DND-41 (cell line): ENCODE data around the gene SEPTIN11.

Experiments used
- ATAC-seq: fragments of 200-7000 bp; cut with Tn5 transposase; 3 replicates; pipeline ENCODE4 v1.9.1; 2021; ENCODE audit warnings: low read depth; ENCODE audit not compliant: insufficient read depth
- DNase-seq: peaks from one replicate; pipeline ENCODE4 v3.0.0-alpha.2; 2020
- H2AFZ ChIP-seq: 2 replicates; pipeline ENCODE4 v1.6.0; 2012; ENCODE audit warnings: low read depth, low read length
- H3K27ac ChIP-seq: 2 replicates; pipeline ENCODE4 v1.5.1; 2012; ENCODE audit warnings: low read length, inconsistent platforms
- H3K27me3 ChIP-seq: fragments of 200-600 bp; sonication (generic); 2 replicates; pipeline ENCODE4 v1.6.0; 2012; ENCODE audit warnings: low read length, mild to moderate bottlenecking, inconsistent platforms; ENCODE audit not compliant: insufficient read depth, poor library complexity
- H3K36me3 ChIP-seq: 2 replicates; pipeline ENCODE4 v1.5.1; 2012; ENCODE audit warnings: low read length, inconsistent platforms; ENCODE audit not compliant: insufficient read depth
- H3K4me1 ChIP-seq: 2 replicates; pipeline ENCODE4 v1.5.1; 2012; ENCODE audit warnings: mild to moderate bottlenecking, low read length; ENCODE audit not compliant: insufficient read depth
- H3K4me2 ChIP-seq: 2 replicates; pipeline ENCODE4 v1.6.0; 2012; ENCODE audit warnings: mild to moderate bottlenecking, moderate library complexity, low read length, inconsistent platforms; ENCODE audit not compliant: insufficient read depth
- H3K4me3 ChIP-seq, 2 experiments: fragments of 200-600 bp in 1 of 2; shearing (Covaris generic) in 1 of 2; 2 replicates each; pipeline ENCODE4 v1.5.1; 2012 to 2016; ENCODE audit warnings: inconsistent platforms in 2 of 2, low read length in 2 of 2, mild to moderate bottlenecking in 2 of 2, low read depth in 1 of 2, moderate library complexity in 1 of 2
- H3K79me2 ChIP-seq: 2 replicates; pipeline ENCODE4 v1.6.0; 2012; ENCODE audit warnings: low read length, inconsistent platforms; ENCODE audit not compliant: insufficient read depth
- H3K9ac ChIP-seq: 2 replicates; pipeline ENCODE4 v1.6.0; 2012; ENCODE audit warnings: low read depth, mild to moderate bottlenecking, inconsistent platforms, low read length, moderate library complexity
- H3K9me3 ChIP-seq: 2 replicates; pipeline ENCODE4 v1.5.1; 2012; ENCODE audit warnings: low read length, moderate library complexity, mild to moderate bottlenecking, inconsistent platforms; ENCODE audit not compliant: insufficient read depth, severe bottlenecking
- H4K20me1 ChIP-seq: 2 replicates; pipeline ENCODE4 v1.6.0; 2012; ENCODE audit warnings: low read length; ENCODE audit not compliant: insufficient read depth
- EZH2 ChIP-seq: IDR thresholded peaks from 3 replicates; pipeline ENCODE4 v1.6.1; 2012; ENCODE audit warnings: borderline replicate concordance, low read depth, mild to moderate bottlenecking, moderate library complexity, low read length, inconsistent platforms; ENCODE audit not compliant: severe bottlenecking
- TF ChIP-seq, protein P1 (sequence below): IDR thresholded peaks from 2 replicates; pipeline ENCODE4 v1.5.1; 2012; ENCODE audit warnings: borderline replicate concordance, low read length, moderate library complexity, mild to moderate bottlenecking; ENCODE audit not compliant: poor library complexity, severe bottlenecking; ENCODE audit errors: extremely low read depth

Gene SEPTIN11

DNA sequence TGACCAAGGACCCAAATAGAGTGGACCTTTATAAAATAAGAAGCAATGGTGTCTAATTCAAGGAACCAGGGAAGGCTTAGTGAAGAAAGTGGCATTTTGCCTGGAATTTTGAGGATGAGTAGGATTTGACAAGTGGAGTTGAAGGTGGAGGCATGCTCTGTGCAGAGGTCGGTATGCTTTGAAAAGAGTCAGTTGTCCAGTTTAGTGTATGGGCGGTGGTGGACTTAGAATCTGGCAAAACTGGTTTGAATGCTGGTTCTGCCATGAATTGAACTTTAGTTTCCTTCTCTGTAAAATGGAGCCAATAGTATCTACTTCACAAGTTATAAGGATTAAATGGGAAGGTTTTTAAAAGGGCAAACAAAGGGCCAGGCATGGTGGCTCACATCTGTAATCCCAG is 29.7 kb downstream of the SEPTIN11 start:
- TF ChIP-seq EZH2 = no peak
- TF ChIP-seq, protein P1, sequence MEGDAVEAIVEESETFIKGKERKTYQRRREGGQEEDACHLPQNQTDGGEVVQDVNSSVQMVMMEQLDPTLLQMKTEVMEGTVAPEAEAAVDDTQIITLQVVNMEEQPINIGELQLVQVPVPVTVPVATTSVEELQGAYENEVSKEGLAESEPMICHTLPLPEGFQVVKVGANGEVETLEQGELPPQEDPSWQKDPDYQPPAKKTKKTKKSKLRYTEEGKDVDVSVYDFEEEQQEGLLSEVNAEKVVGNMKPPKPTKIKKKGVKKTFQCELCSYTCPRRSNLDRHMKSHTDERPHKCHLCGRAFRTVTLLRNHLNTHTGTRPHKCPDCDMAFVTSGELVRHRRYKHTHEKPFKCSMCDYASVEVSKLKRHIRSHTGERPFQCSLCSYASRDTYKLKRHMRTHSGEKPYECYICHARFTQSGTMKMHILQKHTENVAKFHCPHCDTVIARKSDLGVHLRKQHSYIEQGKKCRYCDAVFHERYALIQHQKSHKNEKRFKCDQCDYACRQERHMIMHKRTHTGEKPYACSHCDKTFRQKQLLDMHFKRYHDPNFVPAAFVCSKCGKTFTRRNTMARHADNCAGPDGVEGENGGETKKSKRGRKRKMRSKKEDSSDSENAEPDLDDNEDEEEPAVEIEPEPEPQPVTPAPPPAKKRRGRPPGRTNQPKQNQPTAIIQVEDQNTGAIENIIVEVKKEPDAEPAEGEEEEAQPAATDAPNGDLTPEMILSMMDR = no peak

DNA sequence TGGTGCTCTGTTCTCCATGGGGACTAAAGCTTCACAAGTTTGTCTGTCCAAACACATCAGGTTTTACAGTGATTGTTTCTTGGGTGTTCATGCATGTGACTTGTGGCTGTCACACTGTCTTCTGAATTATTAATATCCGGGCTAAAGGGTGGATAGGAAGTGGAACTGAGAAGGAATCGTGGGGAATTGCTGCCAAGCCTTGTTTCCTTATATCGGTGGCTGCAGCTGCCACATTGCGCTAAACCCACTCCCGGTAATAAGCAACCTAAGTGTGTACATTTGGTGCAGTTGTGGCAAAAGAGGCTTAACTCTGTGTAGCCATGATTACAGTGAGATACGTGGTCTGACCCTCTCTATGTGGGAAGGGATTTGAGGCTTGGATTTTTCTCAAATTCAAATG is 30.7 kb downstream of the SEPTIN11 start:
- H4K20me1 ChIP-seq = no peaks in the 10 kb centered on the region
- H3K9me3 ChIP-seq = no peaks in the 10 kb centered on the region
- no peak for TF ChIP-seq EZH2
- TF ChIP-seq, protein P1 = no peak
- H3K4me3 ChIP-seq = no peak overlapping the region
- H3K36me3 ChIP-seq = no peaks in the 10 kb centered on the region
- ATAC-seq (no peak), DNase-seq (no peak)
- no peak overlapping the region for H3K4me2 ChIP-seq
- H2AFZ ChIP-seq = no peak overlapping the region
- no peaks in the 10 kb centered on the region for H3K27me3 ChIP-seq
- H3K27ac ChIP-seq = no peak overlapping the region
- no peaks in the 10 kb centered on the region for H3K79me2 ChIP-seq
- H3K4me1 ChIP-seq = peaks cover 11% of the 10 kb centered on the region; the same call in 1 of the 2 replicates
- H3K9ac ChIP-seq = no peak overlapping the region

More for the DNA sequence above, 29.7 kb downstream of the SEPTIN11 start:
- H3K9me3 ChIP-seq = no peaks in the 10 kb centered on the region
- DNase-seq (no peak), ATAC-seq (no peak)
- no peak overlapping the region for H3K27ac ChIP-seq
- H2AFZ ChIP-seq = no peak overlapping the region
- no peaks in the 10 kb centered on the region for H3K27me3 ChIP-seq
- no peaks in the 10 kb centered on the region for H3K79me2 ChIP-seq
- peaks cover 11% of the 10 kb centered on the region; the same call in 1 of the 2 replicates for H3K4me1 ChIP-seq
- no peak overlapping the region for H3K9ac ChIP-seq
- H3K4me2 ChIP-seq = no peak overlapping the region
- no peaks in the 10 kb centered on the region for H3K36me3 ChIP-seq
- H3K4me3 ChIP-seq = no peak overlapping the region
- H4K20me1 ChIP-seq = no peaks in the 10 kb centered on the region

DNA sequence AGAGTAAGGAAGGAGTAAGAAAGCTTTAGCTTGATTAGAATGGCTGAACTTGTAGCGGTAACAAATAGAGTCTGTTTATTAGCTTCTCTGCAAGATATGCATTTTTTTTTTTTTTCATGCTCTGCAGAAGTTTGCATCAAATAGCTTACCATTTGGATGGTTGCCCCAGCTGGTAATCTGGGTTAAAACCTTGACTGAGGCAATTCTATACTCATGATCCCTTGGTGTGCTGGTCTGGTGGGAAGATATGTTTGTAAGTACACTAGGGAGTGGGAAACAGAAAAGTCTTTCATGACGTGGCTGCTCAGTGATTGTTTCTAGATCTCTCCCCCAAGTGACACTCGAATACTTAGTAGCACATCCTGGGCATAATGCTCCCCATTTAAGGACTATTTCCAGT is 32.1 kb downstream of the SEPTIN11 start:
- H2AFZ ChIP-seq = no peak overlapping the region
- no peaks in the 10 kb centered on the region for H3K9me3 ChIP-seq
- H3K4me1 ChIP-seq = peaks cover 11% of the 10 kb centered on the region; the same call in 1 of the 2 replicates
- ATAC-seq = no peak
- H3K4me2 ChIP-seq = no peak overlapping the region
- no peaks in the 10 kb centered on the region for H3K36me3 ChIP-seq
- no peak overlapping the region for H3K4me3 ChIP-seq
- no peaks in the 10 kb centered on the region for H4K20me1 ChIP-seq
- H3K27me3 ChIP-seq = peaks cover 5% of the 10 kb centered on the region
- TF ChIP-seq EZH2 = no peak
- TF ChIP-seq, protein P1 = no peak
- no peak for DNase-seq
- no peaks in the 10 kb centered on the region for H3K79me2 ChIP-seq
- no peak overlapping the region for H3K27ac ChIP-seq
- no peak overlapping the region for H3K9ac ChIP-seq
